WI38 (cell line): ENCODE measurements around the gene SUGCT.

ENCODE experiments used
- H3K4me3 ChIP-seq: 2 replicates; pipeline ENCODE4 v1.5.1; 2011; ENCODE audit warnings: low read depth, mild to moderate bottlenecking, control low read depth, low read length
- CTCF ChIP-seq: IDR thresholded peaks from 2 replicates; pipeline ENCODE4 v1.5.1; 2012; ENCODE audit warnings: low read depth, mild to moderate bottlenecking, control low read depth, low read length

SUGCT gene

DNA sequence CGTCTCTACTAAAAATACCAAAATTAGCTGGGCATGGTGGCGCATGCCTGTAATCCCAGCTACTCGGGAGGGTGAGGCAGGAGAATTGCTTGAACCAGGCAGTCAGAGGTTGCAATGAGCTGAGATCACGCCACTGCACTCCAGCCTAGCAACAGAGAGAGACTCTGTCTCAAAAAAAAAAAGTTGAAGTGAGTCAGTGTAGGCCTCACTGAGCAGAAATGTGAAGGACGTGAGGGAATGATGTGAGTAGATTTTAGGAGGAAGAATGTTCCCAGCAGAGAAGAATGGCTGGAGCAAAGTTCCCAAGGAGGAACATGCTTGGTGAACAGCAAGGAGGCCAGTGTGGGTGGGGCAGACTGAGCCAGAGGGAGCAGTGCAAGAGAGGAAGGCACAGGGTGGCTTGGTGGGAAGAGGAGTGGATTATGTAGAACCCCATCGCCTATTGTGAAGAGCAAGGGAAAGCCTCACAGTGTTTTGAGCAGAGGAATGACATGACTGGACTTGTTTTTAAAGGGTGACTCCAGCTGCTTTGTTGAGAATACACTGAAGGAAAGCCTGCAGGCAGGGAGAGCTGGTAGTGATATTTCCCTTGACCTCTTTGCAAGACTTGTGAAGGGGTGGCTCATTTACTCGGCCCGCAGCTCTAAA, 708.7 kb downstream of the SUGCT start:
- no peak for TF ChIP-seq CTCF

GRCh38 chr7:40845943-40846342, 711.1 kb downstream of the SUGCT start:
- no peak for TF ChIP-seq CTCF
- no peak overlapping the region for H3K4me3 ChIP-seq

More for the DNA sequence above, 708.7 kb downstream of the SUGCT start:
- no peak overlapping the region for H3K4me3 ChIP-seq

DNA sequence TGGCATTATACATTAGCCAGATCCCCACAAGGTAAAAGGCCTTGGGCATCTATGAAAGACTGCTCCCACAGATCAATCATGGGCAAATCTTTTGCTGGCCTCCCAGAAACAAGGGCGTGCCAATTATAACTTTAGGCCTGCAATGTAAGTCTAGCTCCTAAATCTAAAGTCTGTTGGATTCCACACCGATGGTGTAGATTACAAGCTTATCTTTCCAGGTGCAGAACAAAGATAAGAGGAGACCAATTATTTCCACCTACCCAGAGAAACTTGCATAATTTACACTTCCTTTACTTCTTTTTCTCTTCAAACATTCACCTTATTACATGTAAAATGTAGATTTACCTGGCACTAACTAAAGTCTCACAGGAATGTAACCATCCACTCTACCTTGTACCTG, 713.1 kb downstream of the SUGCT start:
- no peak overlapping the region for H3K4me3 ChIP-seq
- TF ChIP-seq CTCF: no peak

DNA sequence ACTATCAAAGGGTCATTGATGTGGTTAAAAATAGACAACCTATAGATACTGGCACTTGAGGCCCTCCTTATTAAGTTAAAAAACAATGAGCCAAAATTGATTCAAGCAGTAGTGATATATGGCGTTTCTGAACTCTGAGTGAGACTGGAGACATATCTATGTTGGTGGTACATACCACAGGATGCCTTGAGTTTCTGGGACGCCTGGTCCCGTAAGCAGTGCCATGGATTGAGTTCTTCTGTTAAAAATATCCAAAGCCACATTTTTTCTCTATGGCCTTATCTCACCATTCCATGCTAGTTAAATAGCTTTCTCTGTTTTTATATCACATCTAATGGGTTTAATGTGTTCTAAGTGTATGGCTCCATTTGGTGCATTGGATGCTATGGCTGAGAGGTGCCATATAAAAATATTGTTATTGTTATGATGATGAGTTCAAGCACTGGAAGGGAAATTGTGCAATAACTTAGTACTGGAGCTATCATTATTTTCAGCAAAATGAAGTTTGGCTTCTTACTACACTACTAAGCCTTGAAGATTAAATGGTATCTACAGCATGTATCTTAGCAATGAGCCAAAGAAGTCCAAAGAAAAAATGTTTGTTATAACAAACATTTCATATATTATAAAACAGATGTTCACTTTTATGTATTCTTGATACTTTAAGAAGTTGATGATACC, 713.9 kb downstream of the SUGCT start:
- no peak overlapping the region for H3K4me3 ChIP-seq
- no peak for TF ChIP-seq CTCF

- no peak for TF ChIP-seq CTCF
- H3K4me3 ChIP-seq: no peak overlapping the region
Observed at GRCh38 chr7:40850017-40850416, 715.2 kb downstream of the SUGCT start.

DNA sequence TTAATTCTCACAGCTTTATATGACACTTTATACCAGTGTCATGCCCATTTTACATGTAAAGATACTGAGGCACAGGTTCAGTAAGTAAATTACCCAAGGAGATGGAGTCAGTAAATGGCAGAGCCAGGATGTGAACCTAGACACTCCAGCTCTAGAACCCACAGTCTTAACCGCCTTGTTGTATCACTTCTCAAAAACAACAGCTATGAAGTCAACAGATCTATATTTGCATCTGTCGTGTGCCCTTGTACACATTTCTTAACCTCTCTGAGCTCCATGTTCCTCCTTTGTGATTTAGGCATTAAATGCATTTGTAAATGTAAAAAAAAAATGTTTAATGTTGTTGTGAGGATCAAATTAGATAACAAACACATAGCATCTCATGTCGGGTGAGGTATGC, 716.2 kb downstream of the SUGCT start:
- no peak for TF ChIP-seq CTCF
- no peak overlapping the region for H3K4me3 ChIP-seq

DNA sequence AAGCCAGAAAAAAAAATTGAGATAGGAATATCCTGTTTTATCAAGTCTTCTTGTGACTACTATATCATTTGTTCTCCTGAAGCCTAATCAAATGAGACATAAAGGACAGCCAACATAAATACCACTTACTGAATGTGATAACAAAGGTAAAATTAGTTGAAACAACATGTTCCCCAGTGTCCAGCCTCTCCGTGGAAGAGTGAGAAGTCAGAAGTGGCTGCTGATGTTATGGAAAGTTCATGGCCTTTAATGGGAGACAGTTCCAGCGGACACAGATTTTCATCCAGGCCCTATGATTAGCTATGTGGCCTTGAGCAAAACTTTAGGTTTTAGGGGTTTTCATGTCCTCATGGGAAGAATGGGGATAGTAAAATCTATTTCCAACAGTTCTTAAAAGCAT, 724.3 kb downstream of the SUGCT start:
- no peak overlapping the region for H3K4me3 ChIP-seq
- TF ChIP-seq CTCF: no peak
